Measurements from ENCODE around the gene PIK3C2B. TPM values are rescaled to one million over a fixed set of nuclear protein-coding genes. Genes with fewer than 3 reads are reported as not detected.

The PIK3C2B gene
- total RNA-seq, 1 experiment from 2014 or later: 0.76 TPM

DNA sequence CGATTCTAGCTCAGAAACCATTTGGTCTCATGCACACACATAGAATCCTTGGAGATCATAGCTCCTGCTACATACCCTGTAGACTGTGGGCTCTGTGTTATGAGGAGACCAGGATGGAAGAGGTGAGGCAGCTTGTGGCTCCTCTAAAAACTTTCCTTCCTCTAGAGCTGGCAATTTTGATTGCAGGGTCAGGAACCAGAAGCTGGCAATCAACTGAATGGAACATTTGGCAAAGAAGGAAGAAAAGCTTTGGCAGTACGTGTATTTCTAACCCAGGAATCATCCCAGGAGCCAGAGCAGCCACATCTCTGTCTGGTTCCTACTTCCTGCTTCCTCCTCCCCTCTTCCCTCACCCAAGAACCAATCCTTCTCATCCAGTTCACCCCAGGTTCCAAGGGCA, 15.7 kb downstream of the PIK3C2B start:
- Histone ChIP-seq H3K4me1 (replicated peaks) (peaks cover 11% of the 10 kb centered on the region), H3K9me3 (replicated peaks) (no peaks in the 10 kb centered on the region), H3K36me3 (no peaks in the 10 kb centered on the region), H3K4me3 (no peak overlapping the region), H3K27me3 (replicated peaks) (peaks cover 4% of the 10 kb centered on the region; the same call in 1 of the 2 replicates), H3K27ac (no peak overlapping the region)
- DNase-seq (ENCODE audit: low read depth in 1 of 2, low spot score in 2 of 2): no peak

DNA sequence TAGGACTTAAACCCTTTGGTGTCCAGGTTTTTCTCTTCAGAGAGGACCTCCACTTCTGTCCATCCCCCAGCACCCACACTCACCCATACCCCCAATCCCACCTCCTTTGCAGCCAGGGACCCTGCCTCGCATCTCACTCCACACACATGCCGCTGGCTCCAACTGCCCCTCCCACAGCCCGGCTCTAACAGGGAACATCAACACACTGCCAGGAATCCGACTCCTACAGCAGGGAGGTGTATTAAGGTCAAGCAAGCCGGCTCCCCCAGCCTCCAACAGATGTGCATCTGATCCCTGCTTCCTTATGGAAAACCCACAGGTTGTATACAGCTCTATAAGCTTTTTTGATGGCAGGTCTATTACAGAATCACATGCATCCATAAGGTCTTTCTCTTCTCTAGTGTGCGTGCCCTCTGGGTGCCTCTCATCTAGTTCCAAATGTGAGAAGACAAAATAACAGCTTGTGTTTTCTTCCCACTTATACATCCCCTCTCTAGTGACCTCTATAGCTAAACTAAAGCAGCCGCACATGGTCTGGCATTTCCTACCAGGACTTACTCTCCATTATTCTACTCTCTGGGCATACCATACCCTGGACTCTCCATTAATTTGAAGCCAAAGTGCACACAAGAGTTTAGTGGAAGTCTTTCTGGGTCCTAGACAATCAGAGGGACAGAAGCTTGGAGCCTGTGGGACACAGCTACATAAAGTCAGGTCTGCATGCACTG, 16.3 kb downstream of the PIK3C2B start:
- no peak overlapping the region for H3K4me3 ChIP-seq
- no peak for DNase-seq (ENCODE audit: low read depth in 1 of 2, low spot score in 2 of 2)
- no peak overlapping the region for H3K27ac ChIP-seq
- peaks cover 11% of the 10 kb centered on the region for H3K4me1 ChIP-seq (replicated peaks)
- H3K36me3 ChIP-seq: no peaks in the 10 kb centered on the region
- H3K9me3 ChIP-seq (replicated peaks): no peaks in the 10 kb centered on the region
- H3K27me3 ChIP-seq (replicated peaks): peaks cover 4% of the 10 kb centered on the region; the same call in 1 of the 2 replicates

DNA sequence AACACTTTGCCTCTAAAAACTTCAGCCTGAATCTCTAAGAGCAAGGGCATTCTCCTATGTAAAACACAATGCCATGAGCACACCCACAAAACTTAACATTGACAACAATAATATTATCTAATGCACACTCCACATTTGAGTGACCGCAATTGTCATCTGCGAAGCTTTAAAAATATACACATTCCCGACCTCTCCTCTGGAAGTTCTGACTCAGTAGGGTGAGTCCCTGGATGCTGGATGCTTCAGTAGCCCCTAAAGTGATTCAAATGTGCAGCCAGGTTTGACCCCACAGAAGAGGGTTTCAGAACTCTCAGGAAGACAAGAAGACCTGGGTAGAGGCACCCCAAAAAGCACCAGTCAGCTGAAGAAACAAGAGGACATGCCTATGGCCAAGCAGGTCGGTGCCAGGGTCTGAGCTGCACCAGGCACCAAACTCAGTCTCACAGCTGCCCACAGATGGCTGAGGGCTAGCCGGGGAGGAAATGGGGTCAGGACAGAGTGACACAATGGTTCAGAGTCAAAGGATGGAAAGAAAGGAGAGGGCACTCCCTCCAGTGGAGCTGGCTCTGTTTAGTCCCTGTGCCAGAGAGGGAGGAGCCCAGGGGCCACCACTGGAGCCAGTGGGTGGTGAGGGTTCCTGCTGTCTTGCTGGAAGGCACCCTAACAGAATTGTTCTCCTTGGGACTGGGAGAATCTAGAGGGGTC, 17.4 kb downstream of the PIK3C2B start:
- no peaks in the 10 kb centered on the region for H3K9me3 ChIP-seq (replicated peaks)
- H3K27me3 ChIP-seq (replicated peaks): peaks cover 4% of the 10 kb centered on the region; the same call in 1 of the 2 replicates
- no peak overlapping the region for H3K4me3 ChIP-seq
- H3K36me3 ChIP-seq: no peaks in the 10 kb centered on the region
- H3K4me1 ChIP-seq (replicated peaks): peaks cover 11% of the 10 kb centered on the region
- peak in 1 of 2 experiments; percentile 26 for DNase-seq (ENCODE audit: low read depth in 1 of 2, low spot score in 2 of 2)
- H3K27ac ChIP-seq: no peak overlapping the region

DNA sequence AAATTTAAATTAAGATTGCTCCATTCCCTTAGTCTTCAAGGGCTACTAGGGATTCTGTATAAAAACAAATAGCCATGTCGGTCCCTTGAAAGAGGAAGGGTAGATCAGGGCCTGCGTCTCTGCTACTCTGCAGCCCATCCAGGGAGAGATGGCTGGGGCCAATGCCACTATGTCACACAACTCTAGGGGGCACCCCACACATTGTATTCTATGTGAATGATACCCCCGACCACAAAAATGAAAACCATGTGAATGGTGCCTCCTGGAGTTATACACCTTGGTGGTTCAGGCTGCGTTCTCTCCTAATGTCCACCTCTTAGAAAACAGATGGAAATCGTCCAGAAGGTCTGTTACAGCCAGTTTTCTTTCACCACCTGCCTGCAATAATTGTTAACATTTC, 18.0 kb downstream of the PIK3C2B start:
- Histone ChIP-seq H3K4me1 (replicated peaks) (peaks cover 11% of the 10 kb centered on the region), H3K36me3 (no peaks in the 10 kb centered on the region), H3K9me3 (replicated peaks) (no peaks in the 10 kb centered on the region), H3K27me3 (replicated peaks) (peaks cover 4% of the 10 kb centered on the region; the same call in 1 of the 2 replicates), H3K27ac (no peak overlapping the region), H3K4me3 (no peak overlapping the region)
- no peak for DNase-seq (ENCODE audit: low read depth in 1 of 2, low spot score in 2 of 2)

DNA sequence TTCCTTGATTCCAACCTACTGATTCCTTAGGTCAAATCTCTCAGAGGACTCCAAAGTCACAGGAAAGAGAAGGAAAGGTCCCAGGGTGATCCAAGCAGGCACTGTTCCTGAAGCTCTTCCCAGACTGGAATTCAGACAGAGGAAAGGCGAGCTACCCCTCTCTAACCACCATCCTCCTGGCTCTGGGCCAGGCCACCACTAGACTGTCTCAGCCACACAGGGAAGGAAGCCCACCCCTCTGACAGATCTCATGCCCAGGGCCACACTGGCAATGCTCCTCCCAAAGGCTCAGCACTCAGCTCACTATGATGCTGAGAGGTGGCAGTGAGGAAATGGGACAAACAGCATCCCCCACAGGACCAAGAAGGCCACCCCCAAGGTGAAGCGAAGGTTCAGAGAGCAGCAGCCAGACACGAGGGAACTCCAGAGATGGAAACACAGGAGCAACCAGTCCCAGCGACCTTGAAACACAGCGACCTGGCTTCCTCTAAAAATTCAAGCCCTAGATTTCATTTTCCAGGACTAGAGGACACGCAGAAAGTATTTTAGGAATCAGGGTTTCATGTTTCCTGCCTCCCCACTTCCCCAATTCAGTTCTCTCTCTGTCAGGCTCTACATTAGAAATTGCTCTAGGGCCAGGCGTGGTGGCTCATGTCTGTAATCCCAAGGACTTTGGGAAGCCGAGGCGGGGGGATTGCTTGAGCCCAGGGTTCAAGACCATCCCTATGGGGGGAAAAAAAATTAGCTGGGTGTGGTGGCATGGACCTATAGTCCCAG, 18.8 kb downstream of the PIK3C2B start:
- no peak overlapping the region for H3K4me3 ChIP-seq
- peaks cover 4% of the 10 kb centered on the region; the same call in 1 of the 2 replicates for H3K27me3 ChIP-seq (replicated peaks)
- H3K4me1 ChIP-seq (replicated peaks): peaks cover 11% of the 10 kb centered on the region

DNA sequence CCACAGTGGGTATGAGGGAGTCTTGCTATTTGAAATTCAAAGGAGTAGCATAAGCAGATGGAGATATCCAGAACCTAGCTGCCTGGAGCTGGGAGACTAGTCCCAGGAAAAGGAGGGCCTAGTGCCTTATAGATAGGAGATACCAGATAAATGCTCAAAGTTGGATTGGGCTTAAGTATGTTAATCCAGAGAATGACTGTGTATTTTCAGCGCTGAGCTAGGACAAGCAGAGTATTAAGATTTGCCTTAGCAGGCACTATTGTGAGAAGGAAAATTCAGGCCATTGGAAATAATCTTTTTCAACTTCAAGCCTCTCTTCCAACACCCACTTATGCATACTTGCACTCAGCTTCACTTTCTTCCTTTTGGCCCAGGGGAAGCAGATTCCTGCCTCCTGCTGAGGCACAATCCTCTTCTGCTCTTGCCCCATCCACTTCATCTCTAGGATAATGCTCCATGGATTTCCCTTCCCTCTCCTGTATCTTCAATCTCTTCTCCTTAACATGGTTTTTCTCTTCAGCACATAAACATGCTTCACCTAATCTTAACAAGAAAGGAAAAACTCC, 21.1 kb downstream of the PIK3C2B start:
- DNase-seq (ENCODE audit: low read depth in 1 of 2, low spot score in 2 of 2): no peak
- Histone ChIP-seq H3K4me3 (no peak overlapping the region), H3K27me3 (replicated peaks) (peaks cover 4% of the 10 kb centered on the region; the same call in 1 of the 2 replicates), H3K9me3 (replicated peaks) (no peaks in the 10 kb centered on the region), H3K27ac (no peak overlapping the region), H3K4me1 (replicated peaks) (peaks cover 11% of the 10 kb centered on the region), H3K36me3 (no peaks in the 10 kb centered on the region)

More for the DNA sequence above, 18.8 kb downstream of the PIK3C2B start:
- Histone ChIP-seq H3K9me3 (replicated peaks) (no peaks in the 10 kb centered on the region), H3K27ac (no peak overlapping the region), H3K36me3 (no peaks in the 10 kb centered on the region)
- no peak for DNase-seq (ENCODE audit: low read depth in 1 of 2, low spot score in 2 of 2)

DNA sequence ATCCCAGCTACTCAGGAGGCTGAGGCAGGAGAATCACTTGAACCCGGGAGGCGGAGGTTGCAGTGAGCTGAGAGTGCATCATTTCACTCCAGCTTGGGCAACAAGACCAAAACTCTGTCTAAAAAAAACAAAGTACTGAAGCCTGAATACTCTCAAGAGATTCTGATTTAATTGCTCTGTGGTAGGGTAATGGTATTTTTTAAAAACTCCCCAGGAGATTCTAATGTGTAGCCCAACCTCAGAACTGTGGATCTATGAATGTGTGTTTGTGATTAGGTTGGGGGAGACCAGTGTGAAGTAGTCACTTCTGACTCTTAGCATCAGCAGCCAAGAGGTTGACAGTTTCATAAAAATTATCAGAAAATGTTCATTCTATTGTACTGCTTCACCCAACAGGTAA, 21.9 kb downstream of the PIK3C2B start:
- peaks cover 4% of the 10 kb centered on the region; the same call in 1 of the 2 replicates for H3K27me3 ChIP-seq (replicated peaks)

DNA sequence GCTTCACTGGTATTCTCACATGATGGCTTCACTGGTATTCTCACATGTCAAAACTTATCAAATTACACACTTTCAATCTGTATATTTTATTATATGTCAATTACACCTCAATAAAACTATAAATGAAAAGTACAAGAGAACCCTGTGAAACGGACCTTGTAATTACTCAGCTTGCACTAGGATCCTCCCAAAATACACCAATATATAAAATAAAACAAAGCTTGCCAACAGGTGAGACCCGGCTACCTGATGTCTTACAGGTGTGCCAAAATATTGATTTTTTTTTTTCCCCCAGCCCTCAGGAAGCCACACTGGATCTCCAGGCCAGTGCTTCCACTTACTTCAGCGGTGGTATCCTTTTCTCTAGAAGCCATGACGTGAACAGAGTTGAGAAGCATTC, 22.9 kb downstream of the PIK3C2B start:
- no peak overlapping the region for H3K4me3 ChIP-seq
- DNase-seq (ENCODE audit: low read depth in 1 of 2, low spot score in 2 of 2): no peak
- no peak overlapping the region for H3K27ac ChIP-seq
- H3K36me3 ChIP-seq: no peaks in the 10 kb centered on the region
- peaks cover 4% of the 10 kb centered on the region; the same call in 1 of the 2 replicates for H3K27me3 ChIP-seq (replicated peaks)
- peaks cover under 1% of the 10 kb centered on the region; the same call in 1 of the 2 replicates for H3K4me1 ChIP-seq (replicated peaks)
- no peaks in the 10 kb centered on the region for H3K9me3 ChIP-seq (replicated peaks)

More for the DNA sequence above, 21.9 kb downstream of the PIK3C2B start:
- Histone ChIP-seq H3K36me3 (no peaks in the 10 kb centered on the region), H3K27ac (no peak overlapping the region), H3K4me3 (no peak overlapping the region), H3K4me1 (replicated peaks) (peaks cover 10% of the 10 kb centered on the region), H3K9me3 (replicated peaks) (no peaks in the 10 kb centered on the region)
- DNase-seq (ENCODE audit: low read depth in 1 of 2, low spot score in 2 of 2): no peak

DNA sequence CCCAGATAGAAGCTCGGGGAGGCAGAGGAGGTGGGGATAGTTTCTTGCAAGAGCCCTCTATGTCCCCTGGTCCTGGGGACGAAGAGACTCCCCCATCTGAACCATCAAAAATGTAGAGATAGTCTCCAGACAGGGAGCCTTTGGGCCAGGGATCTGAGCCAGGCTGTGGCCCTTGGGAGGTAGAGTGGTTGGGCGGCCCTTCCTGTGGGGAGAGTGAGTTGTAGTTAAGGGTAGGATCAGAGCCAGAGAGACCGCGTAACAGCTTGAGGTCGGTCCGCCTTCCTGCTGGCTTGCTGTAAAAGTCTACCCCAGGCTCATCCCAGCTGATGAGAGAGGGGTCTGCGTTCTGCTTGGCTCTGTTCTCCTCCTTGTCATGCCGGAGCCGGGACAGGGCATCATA, 25.3 kb downstream of the PIK3C2B start:
- Histone ChIP-seq H3K27me3 (replicated peaks) (no peaks in the 10 kb centered on the region; the same call in 1 of the 2 replicates), H3K27ac (no peak overlapping the region), H3K4me3 (no peak overlapping the region), H3K9me3 (replicated peaks) (no peaks in the 10 kb centered on the region), H3K4me1 (replicated peaks) (no peaks in the 10 kb centered on the region), H3K36me3 (no peaks in the 10 kb centered on the region)
- DNase-seq (ENCODE audit: low read depth in 1 of 2, low spot score in 2 of 2): no peak

DNA sequence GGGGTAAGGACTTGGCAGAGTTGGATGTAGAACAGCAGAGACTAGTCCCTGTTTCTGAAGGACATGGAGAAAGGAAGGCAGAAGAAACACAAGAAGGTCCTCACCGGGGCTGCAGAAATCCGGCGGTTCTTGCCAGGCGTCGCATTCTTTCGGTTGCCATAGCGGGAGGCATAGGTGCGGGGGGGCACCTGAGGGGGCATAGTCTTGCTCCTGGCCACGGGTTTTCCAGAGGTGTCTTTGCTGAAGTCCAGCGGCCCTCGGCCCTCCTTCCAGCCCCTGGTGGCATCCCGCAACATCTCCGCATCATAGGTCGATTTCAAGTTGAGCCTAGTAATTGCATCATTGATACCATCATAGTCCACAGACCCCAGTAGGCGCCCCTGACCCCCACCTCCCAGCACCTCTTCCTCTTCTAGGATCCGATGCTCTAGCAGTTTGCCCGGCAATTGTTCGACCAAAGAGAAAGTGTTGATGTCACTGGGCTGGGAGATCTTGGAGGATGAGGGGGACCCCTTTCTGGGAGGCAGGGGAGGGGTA, 25.8 kb downstream of the PIK3C2B start:
- Histone ChIP-seq H3K4me3 (no peak overlapping the region), H3K36me3 (no peaks in the 10 kb centered on the region), H3K9me3 (replicated peaks) (no peaks in the 10 kb centered on the region), H3K4me1 (replicated peaks) (no peaks in the 10 kb centered on the region), H3K27ac (no peak overlapping the region), H3K27me3 (replicated peaks) (no peaks in the 10 kb centered on the region)
- DNase-seq (ENCODE audit: low read depth in 1 of 2, low spot score in 2 of 2): no peak

DNA sequence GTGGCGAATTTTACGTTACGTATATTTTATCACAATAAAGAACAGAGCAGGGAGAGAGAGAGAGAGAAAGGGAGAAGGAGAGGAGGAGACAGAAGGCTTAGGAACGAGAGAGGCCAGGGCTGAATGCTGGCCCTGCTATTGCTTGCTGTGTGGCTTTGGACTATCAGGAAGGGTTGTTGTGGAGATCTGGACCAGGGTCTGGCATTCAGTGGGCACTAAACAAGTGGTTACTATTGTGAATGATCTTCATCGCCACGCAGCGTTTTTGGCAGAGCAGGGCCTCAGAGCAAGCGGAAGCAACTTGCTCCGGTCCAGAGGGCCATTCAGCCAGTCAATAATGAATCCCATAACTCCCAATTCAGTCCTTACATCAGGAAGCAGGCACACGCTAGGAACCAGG, 26.4 kb downstream of the PIK3C2B start:
- no peaks in the 10 kb centered on the region for H3K36me3 ChIP-seq
- H3K4me1 ChIP-seq (replicated peaks): no peaks in the 10 kb centered on the region
- H3K4me3 ChIP-seq: no peak overlapping the region
- DNase-seq (ENCODE audit: low read depth in 1 of 2, low spot score in 2 of 2): no peak
- no peaks in the 10 kb centered on the region for H3K27me3 ChIP-seq (replicated peaks)
- no peaks in the 10 kb centered on the region for H3K9me3 ChIP-seq (replicated peaks)
- no peak overlapping the region for H3K27ac ChIP-seq

DNA sequence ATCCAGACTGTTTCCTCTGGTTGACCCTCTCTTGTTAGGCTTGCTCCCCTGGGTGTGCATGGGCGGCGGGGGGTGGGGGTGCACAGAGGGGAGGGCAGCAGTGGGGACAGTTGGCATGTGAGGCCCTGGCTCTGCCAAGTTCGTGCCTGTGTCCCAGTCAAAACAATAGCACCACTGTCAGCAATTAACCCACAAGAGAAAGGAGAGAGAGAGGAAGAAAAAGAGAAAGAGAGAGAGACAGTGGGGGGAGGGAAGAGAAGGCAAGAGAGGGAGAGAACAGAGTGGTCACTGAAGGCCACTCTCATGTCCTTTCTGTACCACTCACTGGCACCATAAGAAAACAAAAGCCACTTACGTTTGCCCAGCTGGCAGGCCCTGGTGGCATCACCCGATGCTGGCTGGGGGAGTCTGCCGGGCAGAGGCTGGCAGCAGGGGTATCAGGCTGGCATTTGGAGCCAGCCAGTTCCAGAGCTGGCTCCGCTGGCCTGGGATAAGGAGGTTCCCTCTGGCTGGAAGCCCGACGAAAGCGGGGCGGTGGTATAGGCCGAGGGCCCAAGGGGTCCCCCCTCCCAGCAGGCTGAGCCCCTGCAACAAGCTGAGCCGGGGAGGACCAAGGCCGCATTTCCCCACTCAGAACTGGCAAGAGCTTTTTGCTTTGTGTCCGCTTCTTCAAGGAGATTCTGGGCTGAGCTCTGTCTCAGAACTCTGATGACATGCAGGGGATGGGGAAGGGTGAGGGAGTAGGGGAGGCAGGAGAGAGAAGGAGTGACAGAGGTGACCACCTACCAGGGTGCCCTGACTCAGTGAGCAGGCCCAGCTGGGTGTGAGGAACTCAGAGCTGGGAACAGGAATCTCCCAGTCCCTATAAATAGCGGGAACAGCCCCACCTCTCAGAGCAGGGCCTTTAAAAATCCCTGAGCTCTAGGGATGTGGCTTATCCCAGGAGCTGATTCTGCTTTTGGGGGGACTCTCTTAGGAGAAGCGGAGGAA, 27.9 kb downstream of the PIK3C2B start:
- H3K36me3 ChIP-seq: no peaks in the 10 kb centered on the region
- no peak overlapping the region for H3K4me3 ChIP-seq
- H3K4me1 ChIP-seq (replicated peaks): no peaks in the 10 kb centered on the region
- H3K27ac ChIP-seq: no peak overlapping the region
- no peak for DNase-seq (ENCODE audit: low read depth in 1 of 2, low spot score in 2 of 2)
- no peaks in the 10 kb centered on the region for H3K27me3 ChIP-seq (replicated peaks)
- H3K9me3 ChIP-seq (replicated peaks): no peaks in the 10 kb centered on the region
